Fibroblast of mammary gland (primary cell): Measurements from ENCODE around the gene EMP1.

Experiments
- DNase-seq: peaks from one replicate; pipeline ENCODE4 v3.0.0-alpha.2; 2010; ENCODE audit warnings: low read depth
- H3K4me3 ChIP-seq: 2 replicates; pipeline ENCODE4 v1.5.1; 2011; ENCODE audit warnings: low read depth, mild to moderate bottlenecking, low read length, moderate library complexity; ENCODE audit not compliant: control insufficient read depth
- TF ChIP-seq, protein P1 (sequence below): conservative IDR thresholded peaks from 2 replicates; pipeline ENCODE4 v1.5.1; 2011; ENCODE audit warnings: low read depth, low read length, inconsistent platforms; ENCODE audit not compliant: control insufficient read depth, insufficient read depth

EMP1 gene

DNA sequence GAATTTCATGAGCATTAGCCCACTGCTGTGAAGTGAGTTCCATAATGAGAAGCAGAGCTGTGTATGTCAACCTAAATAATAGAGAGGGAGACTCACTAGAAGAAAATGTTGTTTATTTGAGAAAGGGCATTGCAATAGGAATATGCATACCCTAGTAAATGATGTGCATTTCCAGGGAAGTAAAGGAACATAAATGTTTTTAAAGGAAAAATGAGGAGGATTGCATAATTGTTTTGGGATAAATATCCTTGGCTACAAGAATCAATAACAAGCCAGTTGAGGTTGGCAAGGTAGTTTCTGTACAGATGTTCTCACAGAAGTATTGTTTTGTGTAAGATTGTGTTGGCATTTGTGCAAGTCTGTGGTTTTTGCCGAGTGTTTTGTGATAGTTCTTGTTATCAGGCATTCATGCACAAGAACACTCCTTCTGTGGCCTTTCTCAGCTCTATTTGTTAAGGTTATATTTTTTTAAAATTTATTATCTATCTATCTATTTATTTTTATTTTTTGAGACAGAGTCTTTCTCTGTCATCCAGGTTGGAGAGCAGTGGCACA is 47.1 kb downstream of the EMP1 start:
- TF ChIP-seq, protein P1, sequence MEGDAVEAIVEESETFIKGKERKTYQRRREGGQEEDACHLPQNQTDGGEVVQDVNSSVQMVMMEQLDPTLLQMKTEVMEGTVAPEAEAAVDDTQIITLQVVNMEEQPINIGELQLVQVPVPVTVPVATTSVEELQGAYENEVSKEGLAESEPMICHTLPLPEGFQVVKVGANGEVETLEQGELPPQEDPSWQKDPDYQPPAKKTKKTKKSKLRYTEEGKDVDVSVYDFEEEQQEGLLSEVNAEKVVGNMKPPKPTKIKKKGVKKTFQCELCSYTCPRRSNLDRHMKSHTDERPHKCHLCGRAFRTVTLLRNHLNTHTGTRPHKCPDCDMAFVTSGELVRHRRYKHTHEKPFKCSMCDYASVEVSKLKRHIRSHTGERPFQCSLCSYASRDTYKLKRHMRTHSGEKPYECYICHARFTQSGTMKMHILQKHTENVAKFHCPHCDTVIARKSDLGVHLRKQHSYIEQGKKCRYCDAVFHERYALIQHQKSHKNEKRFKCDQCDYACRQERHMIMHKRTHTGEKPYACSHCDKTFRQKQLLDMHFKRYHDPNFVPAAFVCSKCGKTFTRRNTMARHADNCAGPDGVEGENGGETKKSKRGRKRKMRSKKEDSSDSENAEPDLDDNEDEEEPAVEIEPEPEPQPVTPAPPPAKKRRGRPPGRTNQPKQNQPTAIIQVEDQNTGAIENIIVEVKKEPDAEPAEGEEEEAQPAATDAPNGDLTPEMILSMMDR, result no peak

DNA sequence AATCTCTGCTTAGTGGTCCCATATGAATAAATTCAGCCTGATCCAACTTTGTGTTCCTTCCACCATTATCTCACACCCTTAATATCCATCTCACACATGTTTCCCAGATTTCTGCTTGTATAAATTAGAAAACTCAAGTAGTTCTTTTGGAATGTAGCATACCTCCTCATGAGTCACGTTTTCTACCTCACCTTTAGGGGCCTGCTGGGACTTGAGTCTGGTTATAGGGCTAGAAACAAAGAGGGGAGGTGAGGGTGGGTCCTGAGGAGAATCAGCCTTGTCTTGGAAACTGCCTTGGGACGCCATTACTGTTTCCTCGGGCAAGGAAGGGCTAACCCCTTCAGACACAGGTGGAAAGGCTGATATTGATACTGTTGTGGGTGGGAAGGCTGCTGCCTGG is 51.1 kb downstream of the EMP1 start:
- no peak overlapping the region for H3K4me3 ChIP-seq
- TF ChIP-seq, protein P1, result no peak
- no peak for DNase-seq

More for the DNA sequence above, 47.1 kb downstream of the EMP1 start:
- no peak overlapping the region for H3K4me3 ChIP-seq
- DNase-seq, result peak; percentile 18

GRCh38 chr12:13248964-13249363 is 52.4 kb downstream of the EMP1 start:
- DNase-seq, result no peak
- TF ChIP-seq, protein P1, result no peak
- no peak overlapping the region for H3K4me3 ChIP-seq

DNA sequence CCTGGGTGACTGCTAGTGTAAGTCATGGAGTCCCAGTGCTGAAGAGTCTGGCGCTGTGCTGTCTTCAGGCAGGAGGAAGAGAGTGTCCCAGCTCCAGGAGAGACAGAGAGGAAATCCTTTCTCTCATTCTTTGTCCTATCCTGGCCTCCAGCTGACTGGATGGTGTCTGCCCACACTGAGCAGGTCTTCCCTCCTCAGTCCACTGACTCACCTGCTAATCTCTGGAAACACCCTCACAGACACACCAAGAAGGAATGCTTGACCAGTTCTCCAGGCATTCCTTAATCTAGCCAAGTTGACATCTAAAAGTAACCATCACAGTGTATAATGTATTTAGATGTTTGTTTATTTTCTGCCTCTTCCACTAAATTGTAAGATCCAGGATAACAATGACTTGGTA is 53.9 kb downstream of the EMP1 start:
- TF ChIP-seq, protein P1, result no peak
- no peak overlapping the region for H3K4me3 ChIP-seq
- DNase-seq, result peak; percentile 67

GRCh38 chr12:13251521-13251920 is 55.0 kb downstream of the EMP1 start:
- TF ChIP-seq, protein P1, result no peak
- no peak overlapping the region for H3K4me3 ChIP-seq
- DNase-seq, result no peak

GRCh38 chr12:13252024-13252423 is 55.5 kb downstream of the EMP1 start:
- DNase-seq, result peak; percentile 49
- TF ChIP-seq, protein P1, result no peak
- no peak overlapping the region for H3K4me3 ChIP-seq

DNA sequence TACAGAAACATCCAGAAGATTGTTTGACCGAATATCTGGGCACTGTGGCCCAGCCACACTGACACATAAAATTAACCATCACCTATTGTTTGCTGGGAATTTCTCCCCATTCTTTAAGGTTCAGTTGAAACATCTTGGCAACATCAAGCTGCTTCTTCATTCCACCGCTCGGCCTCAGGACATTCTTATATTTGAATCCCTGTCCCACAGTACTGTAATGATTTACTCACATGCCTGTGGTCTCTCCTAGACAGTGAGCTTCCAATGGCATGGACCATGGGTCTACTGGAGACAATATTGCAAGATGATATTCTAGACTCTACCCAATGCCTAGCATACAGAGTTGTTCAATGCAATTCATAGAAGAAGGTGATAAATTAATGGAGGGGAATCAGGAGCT is 56.1 kb downstream of the EMP1 start:
- H3K4me3 ChIP-seq, result no peak overlapping the region
- TF ChIP-seq, protein P1, result no peak
- no peak for DNase-seq
